Mesenchymal stem cell (in vitro differentiated cells and primary cell): ENCODE measurements around the gene RFNG.

Experiments used
- DNase-seq: peaks from one replicate; pipeline ENCODE4 v3.0.0-alpha.2; 2013
- H2AFZ ChIP-seq: one replicate; pipeline ENCODE4 v1.6.1; 2013; ENCODE audit warnings: low read depth, mild to moderate bottlenecking, control low read depth, inconsistent platforms, low read length, moderate library complexity
- H2AK5ac ChIP-seq: 2 replicates; pipeline ENCODE4 v1.6.1; 2013; ENCODE audit warnings: low read length, moderate library complexity, mild to moderate bottlenecking, inconsistent platforms; ENCODE audit not compliant: severe bottlenecking
- H2BK120ac ChIP-seq: one replicate; pipeline ENCODE4 v1.6.1; 2013; ENCODE audit warnings: low read depth, mild to moderate bottlenecking, inconsistent platforms, low read length, moderate library complexity
- H2BK12ac ChIP-seq, 2 experiments: one replicate each; pipeline ENCODE4 v1.6.1; 2013; ENCODE audit warnings: inconsistent platforms in 2 of 2, low read length in 2 of 2, mild to moderate bottlenecking in 2 of 2, moderate library complexity in 2 of 2, control low read depth in 1 of 2
- H2BK15ac ChIP-seq: one replicate; pipeline ENCODE4 v1.6.1; 2013; ENCODE audit warnings: mild to moderate bottlenecking, low read depth, inconsistent platforms; ENCODE audit not compliant: poor library complexity, severe bottlenecking
- H2BK5ac ChIP-seq: 2 replicates; pipeline ENCODE4 v1.6.1; 2013; ENCODE audit warnings: low read depth, mild to moderate bottlenecking, low read length, control low read depth, inconsistent platforms; ENCODE audit not compliant: poor library complexity, severe bottlenecking
- H3K14ac ChIP-seq, 2 experiments: one replicate each; pipeline ENCODE4 v1.6.1; 2013; ENCODE audit warnings: inconsistent platforms in 2 of 2, low read length in 2 of 2, control low read depth in 1 of 2, mild to moderate bottlenecking in 1 of 2, moderate library complexity in 1 of 2
- H3K18ac ChIP-seq, 2 experiments: one replicate each; pipeline ENCODE4 v1.6.1; 2013; ENCODE audit warnings: inconsistent platforms in 2 of 2, low read length in 2 of 2, control low read depth in 1 of 2, low read depth in 1 of 2, mild to moderate bottlenecking in 1 of 2
- H3K23ac ChIP-seq, 2 experiments: one replicate each; pipeline ENCODE4 v1.6.1; 2013; ENCODE audit warnings: inconsistent platforms in 2 of 2, low read length in 2 of 2, mild to moderate bottlenecking in 2 of 2, moderate library complexity in 2 of 2, control low read depth in 1 of 2
- H3K27ac ChIP-seq: 2 replicates; pipeline ENCODE4 v1.5.1; 2013; ENCODE audit warnings: mild to moderate bottlenecking, moderate library complexity, low read length, control low read depth, inconsistent platforms; ENCODE audit not compliant: poor library complexity, severe bottlenecking
- H3K27me3 ChIP-seq, 2 experiments: 2 replicates each; pipeline versions ENCODE4 v1.6.1 to v1.7.0; 2013; ENCODE audit warnings: low read length in 2 of 2, mild to moderate bottlenecking in 2 of 2, moderate library complexity in 2 of 2, control low read depth in 1 of 2, inconsistent platforms in 1 of 2; ENCODE audit not compliant: control insufficient read depth in 1 of 2, insufficient read depth in 1 of 2
- H3K36me3 ChIP-seq, 2 experiments: 2 replicates each; pipeline versions ENCODE4 v1.6.1 to v1.7.0; 2013; ENCODE audit warnings: low read length in 2 of 2, control low read depth in 1 of 2, inconsistent platforms in 1 of 2, low read depth in 1 of 2, mild to moderate bottlenecking in 1 of 2; ENCODE audit not compliant: insufficient read depth in 2 of 2, control insufficient read depth in 1 of 2
- H3K4ac ChIP-seq, 2 experiments: one replicate each; pipeline ENCODE4 v1.6.1; 2013; ENCODE audit warnings: inconsistent platforms in 2 of 2, low read length in 2 of 2, mild to moderate bottlenecking in 2 of 2, moderate library complexity in 2 of 2, control low read depth in 1 of 2, low read depth in 1 of 2
- H3K4me1 ChIP-seq: 2 replicates; pipeline ENCODE4 v1.6.1; 2013; ENCODE audit warnings: low read depth, low read length, control low read depth; ENCODE audit not compliant: control insufficient read depth, insufficient read depth
- H3K4me2 ChIP-seq: 2 replicates; pipeline ENCODE4 v1.6.1; 2013; ENCODE audit warnings: low read length, mild to moderate bottlenecking, inconsistent platforms; ENCODE audit not compliant: poor library complexity, severe bottlenecking
- H3K4me3 ChIP-seq, 2 experiments: 2 replicates each; pipeline versions ENCODE4 v1.5.1 to v1.7.0; 2013; ENCODE audit warnings: low read length in 2 of 2, mild to moderate bottlenecking in 2 of 2, control low read depth in 1 of 2, low read depth in 1 of 2; ENCODE audit not compliant: insufficient read depth in 1 of 2
- H3K79me1 ChIP-seq: replicated peaks from 2 replicates; pipeline ENCODE4 v1.6.1; 2013; ENCODE audit warnings: mild to moderate bottlenecking, control low read depth, low read length, inconsistent platforms; ENCODE audit not compliant: poor library complexity, severe bottlenecking
- H3K9ac ChIP-seq: 2 replicates; pipeline ENCODE4 v1.7.0; 2013; ENCODE audit warnings: mild to moderate bottlenecking, low read length, moderate library complexity
- H3K9me3 ChIP-seq: 2 replicates; pipeline ENCODE4 v1.7.0; 2013; ENCODE audit warnings: mild to moderate bottlenecking, low read length; ENCODE audit not compliant: control insufficient read depth
- H4K8ac ChIP-seq: one replicate; pipeline ENCODE4 v1.6.1; 2013; ENCODE audit warnings: inconsistent platforms, mild to moderate bottlenecking, low read length, moderate library complexity
- H4K91ac ChIP-seq: one replicate; pipeline ENCODE4 v1.6.1; 2013; ENCODE audit warnings: mild to moderate bottlenecking, low read length, inconsistent platforms
- WGBS: methylation state at CpG from one replicate; pipeline ENCODE4 v1.1.7; 2013; ENCODE audit warnings: mixed read lengths; 5-methylcytosine and 5-hydroxymethylcytosine counted together

RFNG gene

DNA sequence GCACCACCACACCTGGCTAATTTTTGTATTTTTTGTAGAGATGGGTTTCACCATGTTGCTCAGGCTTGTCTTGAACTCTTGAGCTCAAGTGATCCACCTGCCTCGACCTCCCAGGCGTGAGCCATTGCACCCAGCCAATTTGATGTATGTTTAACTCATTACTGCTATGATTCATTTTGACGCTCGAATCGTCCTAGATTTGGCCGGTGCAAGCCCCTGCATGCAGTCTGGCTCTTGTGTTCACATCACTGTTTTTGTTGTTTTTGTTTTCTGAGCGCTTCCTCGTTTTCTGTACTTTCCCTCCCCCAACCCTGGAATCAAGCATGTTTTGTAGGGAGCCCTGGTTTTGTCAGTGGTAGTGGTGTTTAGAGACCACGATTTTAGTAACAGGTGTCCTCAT, 21.8 kb upstream of the RFNG start:
- Histone ChIP-seq H3K4me2 (no peak overlapping the region), H4K91ac (no peak overlapping the region), H3K9me3 (no peaks in the 10 kb centered on the region), H2BK5ac (no peak overlapping the region), H3K4ac (no peak overlapping the region), H3K27ac (no peak overlapping the region), H3K23ac (no peak overlapping the region), H3K18ac (no peak overlapping the region), H3K14ac (no peak overlapping the region), H2AK5ac (no peak overlapping the region), H3K4me3 (no peak overlapping the region), H2BK120ac (no peak overlapping the region), H3K9ac (no peak overlapping the region), H2BK15ac (no peak overlapping the region), H3K27me3 (no peaks in the 10 kb centered on the region), H3K36me3 (peaks cover 8 to 20% of the 10 kb centered on the region in 2 experiments), H3K79me1 (no peaks in the 10 kb centered on the region), H2AFZ (no peak overlapping the region), H3K4me1 (no peaks in the 10 kb centered on the region), H4K8ac (no peak overlapping the region), H2BK12ac (no peak overlapping the region)
- DNase-seq = no peak
- 93% methylated on average over 9 of the region's 9 CpGs for WGBS

DNA sequence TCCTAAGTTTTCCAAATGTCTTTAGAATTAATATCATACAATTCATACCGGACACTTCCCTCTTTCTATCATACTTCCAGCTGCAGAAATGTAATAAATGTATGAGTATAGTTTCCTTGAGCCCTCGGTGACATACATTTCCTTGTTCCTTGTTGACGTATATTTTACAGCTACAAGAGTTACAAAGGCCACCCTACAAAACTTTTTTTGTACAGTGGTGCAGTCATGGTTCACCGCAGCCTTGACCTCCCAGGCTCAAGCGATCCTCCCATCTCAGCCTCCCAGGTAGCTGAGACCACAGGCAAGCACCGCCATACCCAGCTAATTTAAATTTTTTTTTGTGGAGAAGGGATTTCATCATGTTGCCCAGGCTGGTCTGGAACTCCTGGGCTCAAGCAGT, 21.2 kb upstream of the RFNG start:
- H3K4me2 ChIP-seq = no peak overlapping the region
- H3K18ac ChIP-seq = no peak overlapping the region
- H4K8ac ChIP-seq = no peak overlapping the region
- H3K9ac ChIP-seq = no peak overlapping the region
- no peaks in the 10 kb centered on the region for H3K4me1 ChIP-seq
- H2BK15ac ChIP-seq = no peak overlapping the region
- no peak for DNase-seq
- no peaks in the 10 kb centered on the region for H3K9me3 ChIP-seq
- H3K27me3 ChIP-seq = no peaks in the 10 kb centered on the region
- no peak overlapping the region for H3K14ac ChIP-seq
- no peak overlapping the region for H3K4ac ChIP-seq
- no peak overlapping the region for H2BK5ac ChIP-seq
- no peak overlapping the region for H2AFZ ChIP-seq
- no peak overlapping the region for H3K27ac ChIP-seq
- no peak overlapping the region for H2BK12ac ChIP-seq
- H3K4me3 ChIP-seq = no peak overlapping the region
- 93% methylated on average over 5 of the region's 6 CpGs for WGBS
- H4K91ac ChIP-seq = no peak overlapping the region
- peaks cover 3 to 13% of the 10 kb centered on the region in 2 experiments for H3K36me3 ChIP-seq
- H2BK120ac ChIP-seq = no peak overlapping the region
- H2AK5ac ChIP-seq = no peak overlapping the region
- H3K79me1 ChIP-seq = no peaks in the 10 kb centered on the region
- no peak overlapping the region for H3K23ac ChIP-seq

DNA sequence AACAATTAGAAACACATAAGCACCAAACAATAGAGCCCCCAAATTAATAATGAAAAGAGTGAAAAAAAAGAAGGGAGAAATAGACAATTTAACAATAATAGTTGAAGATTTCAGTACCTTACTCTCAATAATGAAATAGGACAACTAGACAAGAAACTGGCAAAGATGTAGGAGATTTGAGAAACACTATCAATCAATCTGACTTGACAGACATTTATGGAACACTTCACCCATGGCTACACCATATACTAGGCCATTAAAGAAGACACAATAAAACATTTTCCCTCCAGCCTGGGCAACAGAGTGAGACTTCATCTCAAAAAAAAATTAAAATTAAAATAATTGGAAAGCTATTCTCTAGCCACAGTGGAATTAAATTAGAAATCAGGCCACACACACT, 19.0 kb upstream of the RFNG start:
- Histone ChIP-seq H3K18ac (no peak overlapping the region), H4K91ac (no peak overlapping the region), H3K4ac (no peak overlapping the region), H2BK15ac (no peak overlapping the region), H3K4me3 (no peak overlapping the region), H2BK5ac (no peak overlapping the region), H2AFZ (no peak overlapping the region), H4K8ac (no peak overlapping the region), H2AK5ac (no peak overlapping the region), H3K4me1 (peaks cover 7% of the 10 kb centered on the region), H3K14ac (no peak overlapping the region), H3K4me2 (no peak overlapping the region), H3K27me3 (no peaks in the 10 kb centered on the region), H2BK12ac (no peak overlapping the region), H3K9me3 (no peaks in the 10 kb centered on the region), H3K23ac (no peak overlapping the region), H3K79me1 (peaks cover 7% of the 10 kb centered on the region), H3K36me3 (no peaks in the 10 kb centered on the region), H2BK120ac (no peak overlapping the region), H3K9ac (no peak overlapping the region), H3K27ac (no peak overlapping the region)
- DNase-seq = no peak

DNA sequence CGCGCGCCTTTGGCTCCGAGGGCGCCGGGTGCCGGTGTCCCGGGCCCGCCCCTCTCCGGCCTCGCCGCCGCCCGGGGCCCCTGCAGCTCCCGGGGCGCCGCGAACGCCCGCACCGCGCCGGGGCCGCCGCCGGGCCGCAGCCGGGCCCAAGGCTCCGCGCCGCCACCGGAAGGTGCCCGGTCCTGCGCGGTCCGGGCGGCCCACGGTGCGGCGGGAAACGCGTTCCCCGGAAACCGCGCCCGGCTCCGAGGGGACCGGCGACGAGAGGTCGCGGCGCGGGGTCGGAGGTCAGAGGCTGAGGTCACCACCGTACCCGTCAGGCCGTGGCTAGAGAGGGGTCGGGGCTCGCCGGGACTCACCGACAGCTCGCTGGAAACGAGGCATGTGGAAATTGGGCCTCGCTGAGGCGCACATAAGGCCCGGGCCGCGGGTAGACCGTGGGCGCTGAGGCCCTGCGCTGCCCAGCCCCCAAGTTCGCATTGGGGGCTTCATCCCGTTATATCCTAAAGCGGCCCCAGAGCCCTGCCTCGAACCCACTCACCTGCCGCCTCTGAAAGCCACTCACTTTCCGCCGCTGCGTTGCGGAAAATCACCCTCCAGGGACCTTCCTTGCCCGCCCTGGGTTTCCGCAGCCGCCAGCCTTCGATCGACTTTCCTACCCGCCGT, 14.2 kb upstream of the RFNG start, which contains the start of gene DUS1L:
DUS1L (minus strand) TSS at position 167 of the 666 bp plus-strand sequence. CDS start 745 bp downstream, outside the sequence.
- Histone ChIP-seq H3K79me1 (peaks cover 13% of the 10 kb centered on the region), H4K8ac (peak within 1 kb of the TSS; percentile 100), H3K14ac (peak within 1 kb of the TSS in 1 of 2 experiments; percentile 79), H3K4me2 (peak within 1 kb of the TSS; percentile 96), H2BK5ac (no peak within 1 kb of the TSS), H2BK12ac (peak within 1 kb of the TSS in 1 of 2 experiments; percentile 38), H3K4ac (peak within 1 kb of the TSS; percentile 86 to 92), H3K9ac (peak within 1 kb of the TSS; percentile 92), H3K9me3 (no peaks in the 10 kb centered on the region), H3K27ac (no peak within 1 kb of the TSS), H4K91ac (peak within 1 kb of the TSS; percentile 90), H3K27me3 (no peaks in the 10 kb centered on the region), H3K4me1 (peaks cover 24% of the 10 kb centered on the region), H3K23ac (peak within 1 kb of the TSS in 1 of 2 experiments; percentile 65), H2BK120ac (peak within 1 kb of the TSS; percentile 54), H3K4me3 (peak within 1 kb of the TSS; percentile 81 to 89), H3K18ac (peak within 1 kb of the TSS; percentile 88 to 95), H2AFZ (peak within 1 kb of the TSS; percentile 100), H3K36me3 (peaks cover 27 to 37% of the 10 kb centered on the region in 2 experiments), H2AK5ac (no peak within 1 kb of the TSS), H2BK15ac (no peak within 1 kb of the TSS)
- DNase-seq = peak; percentile 41
- 14% methylated on average over 77 of the region's 88 CpGs for WGBS
